IPS-18a (cell line): ENCODE results near the gene IDI1.

Experiments
- H3K27ac ChIP-seq: one replicate; pipeline ENCODE4 v1.5.1; 2013; ENCODE audit warnings: low read length
- H3K27me3 ChIP-seq: one replicate; pipeline ENCODE4 v1.6.1; 2013; ENCODE audit warnings: mild to moderate bottlenecking, low read length; ENCODE audit not compliant: control insufficient read depth, insufficient read depth
- H3K36me3 ChIP-seq: one replicate; pipeline ENCODE4 v1.6.1; 2013; ENCODE audit warnings: low read depth, low read length; ENCODE audit not compliant: control insufficient read depth
- H3K4me1 ChIP-seq: one replicate; pipeline ENCODE4 v1.6.1; 2013; ENCODE audit warnings: low read depth, low read length; ENCODE audit not compliant: control insufficient read depth
- H3K4me3 ChIP-seq: one replicate; pipeline ENCODE4 v1.5.1; 2013; ENCODE audit warnings: low read length
- H3K9ac ChIP-seq: one replicate; pipeline ENCODE4 v1.6.1; 2013; ENCODE audit warnings: mild to moderate bottlenecking, low read length, moderate library complexity
- H3K9me3 ChIP-seq: one replicate; pipeline ENCODE4 v1.6.1; 2013; ENCODE audit warnings: low read depth, low read length; ENCODE audit not compliant: control insufficient read depth

Gene IDI1

DNA sequence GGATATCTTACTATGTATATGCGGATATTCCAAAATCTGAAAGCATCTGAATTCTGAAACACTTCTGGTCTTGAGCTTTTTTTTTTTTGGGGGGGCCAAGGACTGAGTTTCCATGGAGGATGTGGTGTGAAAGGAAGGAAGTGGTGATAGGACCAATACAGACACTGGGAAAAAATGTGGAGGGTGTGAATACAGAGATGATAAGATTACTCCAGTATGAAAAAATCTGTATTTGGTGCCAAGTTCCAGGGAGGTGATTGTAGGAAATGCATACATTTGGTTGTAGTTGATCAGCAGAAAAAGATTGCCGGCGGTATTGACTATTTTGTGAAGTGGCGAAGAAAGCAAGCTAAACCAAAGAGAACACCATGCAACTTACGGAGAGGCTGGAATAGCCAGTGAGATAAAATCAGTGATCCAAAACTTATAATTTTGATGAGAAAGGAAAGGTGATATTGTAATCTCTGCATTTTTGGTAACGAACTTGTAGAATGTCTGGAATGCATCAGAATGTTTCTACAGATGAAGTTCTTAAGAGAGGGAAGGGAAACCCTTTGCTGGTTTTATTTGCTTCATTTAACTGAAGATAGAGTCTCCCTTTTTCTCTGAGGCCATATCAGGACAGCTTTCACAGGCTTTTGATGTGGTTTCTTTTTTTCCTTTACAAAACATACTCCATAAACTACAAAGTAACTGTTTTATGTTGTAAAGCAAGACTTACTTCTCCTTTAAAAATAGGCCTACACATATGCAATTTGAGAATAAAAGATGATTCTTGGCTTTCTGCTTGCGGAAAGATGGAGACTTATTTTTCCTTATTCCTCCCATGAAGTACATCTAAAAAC is 13.2 kb upstream of the IDI1 start:
- Histone ChIP-seq H3K4me1 (peaks cover 4% of the 10 kb centered on the region), H3K27ac (no peak overlapping the region), H3K9ac (no peak overlapping the region), H3K27me3 (no peaks in the 10 kb centered on the region), H3K36me3 (no peaks in the 10 kb centered on the region), H3K9me3 (no peaks in the 10 kb centered on the region), H3K4me3 (no peak overlapping the region)

DNA sequence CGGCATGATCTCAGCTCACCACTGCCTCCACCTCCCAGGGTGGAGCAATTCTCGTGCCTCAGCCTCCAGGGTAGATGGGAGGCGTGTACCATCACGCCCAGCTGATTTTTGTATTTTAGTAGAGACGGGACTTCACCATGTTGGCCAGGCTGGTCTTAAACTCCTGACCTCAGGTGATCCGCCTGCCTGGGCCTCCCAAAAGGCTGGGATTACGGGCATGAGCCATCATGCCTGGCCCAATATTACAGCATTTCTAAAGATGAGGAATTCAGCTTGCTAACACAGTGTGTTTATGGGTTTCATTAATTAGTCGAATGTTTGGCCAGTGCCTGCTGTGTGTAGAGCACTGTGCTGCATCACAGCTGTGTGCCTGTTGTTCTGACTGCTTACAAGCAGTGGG is 11.0 kb upstream of the IDI1 start:
- no peak overlapping the region for H3K4me3 ChIP-seq
- H3K27ac ChIP-seq, result no peak overlapping the region
- no peak overlapping the region for H3K9ac ChIP-seq
- H3K4me1 ChIP-seq, result peaks cover 4% of the 10 kb centered on the region
- H3K27me3 ChIP-seq, result no peaks in the 10 kb centered on the region
- H3K36me3 ChIP-seq, result no peaks in the 10 kb centered on the region
- no peaks in the 10 kb centered on the region for H3K9me3 ChIP-seq

DNA sequence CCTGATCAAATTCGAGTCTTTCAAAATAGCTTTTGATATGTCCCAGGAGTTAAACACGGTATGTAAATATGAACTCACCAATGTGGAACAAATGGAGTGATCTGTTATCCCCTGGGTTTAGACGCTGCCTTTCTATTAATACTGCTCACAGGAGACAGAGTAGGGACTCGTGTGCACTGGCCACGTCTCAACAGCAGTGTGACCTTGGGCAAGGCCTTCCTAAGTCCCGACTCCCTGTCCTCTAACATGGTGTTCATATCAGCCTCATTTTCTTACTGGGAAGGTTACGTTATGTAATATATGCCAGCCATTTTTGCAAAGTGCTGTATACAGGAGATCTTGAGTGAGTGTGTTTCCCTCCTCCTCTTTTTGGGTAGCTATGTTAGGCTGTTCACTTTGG is 9.1 kb upstream of the IDI1 start:
- Histone ChIP-seq H3K4me1 (peaks cover 4% of the 10 kb centered on the region), H3K27ac (no peak overlapping the region), H3K4me3 (peak overlapping the region; percentile 97), H3K9me3 (no peaks in the 10 kb centered on the region), H3K27me3 (no peaks in the 10 kb centered on the region), H3K36me3 (peaks cover 13% of the 10 kb centered on the region), H3K9ac (no peak overlapping the region)

DNA sequence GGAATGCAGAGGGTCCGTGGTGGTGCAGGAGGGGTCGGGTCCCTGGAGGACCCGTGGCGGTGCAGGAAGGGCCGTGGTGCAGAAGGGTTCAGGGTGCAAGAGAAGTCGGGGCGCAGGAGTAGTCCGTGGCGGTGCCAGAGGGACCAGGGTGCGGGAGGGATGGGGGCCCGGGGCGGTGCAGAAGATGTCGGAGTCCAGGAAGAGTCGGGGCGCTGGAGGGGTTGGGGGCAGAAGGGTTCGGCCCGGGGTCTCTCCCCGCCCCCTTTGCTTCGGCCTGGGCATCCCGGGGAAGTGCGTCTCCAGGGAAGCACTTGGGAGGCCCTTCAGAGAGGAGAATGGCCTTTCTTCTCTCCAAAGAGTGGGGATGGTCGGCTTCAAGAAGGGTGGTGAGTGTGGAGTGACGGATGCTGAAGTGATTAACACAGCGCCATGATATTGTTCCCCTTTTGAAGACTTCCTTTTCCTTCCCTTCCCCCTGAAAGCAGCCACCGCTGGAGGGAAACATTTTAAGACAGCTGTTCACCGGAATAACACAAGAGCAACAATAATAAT is 8.3 kb upstream of the IDI1 start:
- Histone ChIP-seq H3K36me3 (peaks cover 21% of the 10 kb centered on the region), H3K4me3 (peak overlapping the region; percentile 97), H3K9ac (peak overlapping the region; percentile 39), H3K27ac (no peak overlapping the region), H3K4me1 (peaks cover 4% of the 10 kb centered on the region), H3K27me3 (no peaks in the 10 kb centered on the region), H3K9me3 (no peaks in the 10 kb centered on the region)

DNA sequence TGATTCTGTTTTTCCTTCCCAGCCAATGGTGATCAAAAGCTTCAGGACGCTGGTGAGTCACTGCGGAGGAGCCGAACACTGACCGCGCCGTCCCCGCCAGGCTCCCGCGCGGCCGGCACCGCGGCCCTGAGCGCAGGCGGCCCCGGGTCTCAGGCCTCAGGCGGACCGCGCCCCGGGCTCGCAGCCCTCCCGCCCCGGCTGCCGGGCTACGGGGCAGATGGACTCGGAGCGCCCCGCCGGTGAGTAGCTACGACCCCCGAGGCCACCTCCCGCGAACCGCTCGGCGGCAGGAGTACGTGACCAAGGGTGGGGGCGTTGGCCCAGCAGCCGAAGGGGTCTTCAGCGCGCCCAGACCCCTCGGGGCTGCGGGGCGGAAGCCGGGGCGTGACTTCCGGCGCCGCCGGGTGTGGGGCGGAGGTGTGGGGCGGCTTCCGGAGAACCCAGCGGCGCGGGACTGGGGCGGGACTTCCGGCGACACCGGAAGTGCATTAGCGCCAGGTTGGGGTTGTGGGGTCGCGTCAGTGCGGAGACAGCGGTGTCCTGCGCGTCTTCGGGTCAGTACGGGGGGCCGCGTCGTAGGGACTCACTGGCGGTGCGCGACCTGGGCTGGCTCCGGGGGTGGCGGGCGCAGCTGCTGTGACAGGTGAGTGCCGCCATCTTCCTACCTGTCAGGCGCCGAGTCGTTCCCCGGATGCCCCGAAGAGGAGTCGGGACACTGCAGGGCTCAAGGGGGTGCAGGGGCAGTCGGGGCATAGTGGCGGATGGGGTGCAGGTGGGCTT is 7.6 kb upstream of the IDI1 start, which contains the start of gene WDR37:
WDR37 (plus strand) TSS at position 60 of the 780 bp plus-strand sequence. CDS start 15,771 bp downstream, outside the sequence.
- H3K4me1 ChIP-seq, result peaks cover 4% of the 10 kb centered on the region
- H3K27ac ChIP-seq, result peak within 1 kb of the TSS; percentile 87
- peaks cover 23% of the 10 kb centered on the region for H3K36me3 ChIP-seq
- H3K9ac ChIP-seq, result peak within 1 kb of the TSS; percentile 91
- H3K9me3 ChIP-seq, result no peaks in the 10 kb centered on the region
- peak within 1 kb of the TSS; percentile 97 for H3K4me3 ChIP-seq
- no peaks in the 10 kb centered on the region for H3K27me3 ChIP-seq

DNA sequence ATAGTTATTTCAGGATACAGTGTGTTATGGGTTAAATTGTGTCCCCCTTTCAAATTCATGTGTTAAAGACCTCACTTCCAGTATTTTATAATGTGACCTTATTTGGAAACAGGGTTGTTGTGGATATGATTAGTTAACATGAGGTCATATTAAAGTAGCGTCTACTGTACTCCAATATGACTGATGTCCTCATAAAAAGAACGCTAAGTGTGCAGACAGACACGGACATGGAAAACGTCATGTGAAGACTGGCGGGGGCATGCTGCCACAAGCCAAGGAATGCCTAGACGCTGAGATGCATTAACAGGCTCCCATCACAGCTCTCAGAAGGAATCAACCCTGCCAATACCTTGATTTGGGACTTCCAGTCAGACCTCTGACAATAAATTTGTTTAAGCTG is 5.8 kb upstream of the IDI1 start:
- H3K4me1 ChIP-seq, result peaks cover 12% of the 10 kb centered on the region
- no peak overlapping the region for H3K9ac ChIP-seq
- peak overlapping the region; percentile 97 for H3K4me3 ChIP-seq
- no peaks in the 10 kb centered on the region for H3K9me3 ChIP-seq
- no peak overlapping the region for H3K27ac ChIP-seq
- H3K27me3 ChIP-seq, result no peaks in the 10 kb centered on the region
- peaks cover 30% of the 10 kb centered on the region for H3K36me3 ChIP-seq

DNA sequence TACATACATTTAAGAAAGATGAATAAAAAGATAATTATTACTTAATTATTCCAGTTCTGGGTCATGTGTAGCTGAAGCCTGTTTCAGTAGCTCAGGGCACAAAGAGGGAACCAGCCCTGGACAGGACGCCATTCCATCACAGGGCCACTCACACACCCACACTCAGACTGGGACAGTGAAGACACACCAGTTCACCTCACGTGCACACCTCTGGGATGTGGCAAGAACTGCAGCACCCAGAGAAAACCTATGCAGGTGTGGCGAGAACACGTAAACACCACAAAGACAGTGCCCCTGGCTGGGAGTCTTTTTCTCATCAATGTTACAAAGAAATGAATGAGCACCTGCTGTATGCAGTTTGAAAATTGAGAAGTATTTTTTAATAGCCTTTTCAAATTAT is 1.6 kb upstream of the IDI1 start:
- Histone ChIP-seq H3K36me3 (peaks cover 30% of the 10 kb centered on the region), H3K27ac (no peak overlapping the region), H3K27me3 (no peaks in the 10 kb centered on the region), H3K4me1 (peaks cover 8% of the 10 kb centered on the region), H3K4me3 (peak overlapping the region; percentile 99), H3K9me3 (no peaks in the 10 kb centered on the region), H3K9ac (peak overlapping the region; percentile 85)

DNA sequence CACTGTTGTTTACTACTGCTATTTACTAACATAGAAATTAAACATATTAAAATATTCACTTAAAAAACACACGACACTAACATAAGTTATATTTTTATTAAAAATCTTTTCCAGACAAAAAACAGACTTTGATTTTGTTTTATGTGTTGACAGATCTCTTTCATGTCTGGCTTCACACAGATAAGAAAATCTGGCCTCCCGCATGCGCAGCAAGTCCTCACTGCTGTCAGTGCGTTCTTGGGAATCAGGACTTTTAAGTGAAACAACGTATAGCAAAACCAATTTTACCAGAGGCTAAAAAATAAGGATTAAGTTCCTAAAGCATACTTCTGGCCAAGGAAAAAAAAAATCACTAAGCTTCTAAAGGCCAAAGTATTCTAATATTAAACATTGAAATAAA is 1.2 kb upstream of the IDI1 start:
- no peak overlapping the region for H3K27ac ChIP-seq
- H3K4me1 ChIP-seq, result peaks cover 8% of the 10 kb centered on the region
- peak overlapping the region; percentile 99 for H3K4me3 ChIP-seq
- no peaks in the 10 kb centered on the region for H3K27me3 ChIP-seq
- H3K36me3 ChIP-seq, result peaks cover 30% of the 10 kb centered on the region
- peak overlapping the region; percentile 85 for H3K9ac ChIP-seq
- H3K9me3 ChIP-seq, result no peaks in the 10 kb centered on the region

DNA sequence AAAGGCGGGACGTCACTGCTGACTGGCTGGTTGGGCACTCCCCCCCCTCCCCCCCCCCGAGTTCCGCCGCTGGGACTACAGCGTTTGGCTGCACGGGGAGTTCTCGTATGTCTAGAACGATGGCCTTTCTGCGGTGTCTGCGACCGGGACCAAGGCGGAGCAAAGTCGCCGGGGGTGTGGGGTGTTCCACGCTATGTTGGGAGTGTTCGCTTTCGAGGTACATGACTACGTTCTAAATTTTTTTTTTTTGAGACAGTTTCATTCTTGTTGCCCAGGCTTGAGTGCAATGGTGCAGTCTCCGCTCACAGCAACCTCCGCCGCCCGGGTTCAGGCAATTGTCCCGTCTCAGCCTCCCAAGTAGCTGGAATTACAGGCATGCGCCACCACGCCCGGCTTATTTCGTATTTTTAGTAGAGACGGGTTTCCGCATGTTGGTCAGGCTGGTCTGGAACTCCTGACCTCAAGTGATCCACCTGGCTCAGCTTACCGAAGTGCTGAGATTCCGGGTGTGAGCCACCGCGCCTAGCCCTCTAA is 573 bp upstream of the IDI1 start:
- no peaks in the 10 kb centered on the region for H3K27me3 ChIP-seq
- peak overlapping the region; percentile 59 for H3K27ac ChIP-seq
- peaks cover 35% of the 10 kb centered on the region for H3K36me3 ChIP-seq
- H3K4me3 ChIP-seq, result peak overlapping the region; percentile 99
- H3K4me1 ChIP-seq, result peaks cover 8% of the 10 kb centered on the region
- no peaks in the 10 kb centered on the region for H3K9me3 ChIP-seq
- peak overlapping the region; percentile 85 for H3K9ac ChIP-seq

DNA sequence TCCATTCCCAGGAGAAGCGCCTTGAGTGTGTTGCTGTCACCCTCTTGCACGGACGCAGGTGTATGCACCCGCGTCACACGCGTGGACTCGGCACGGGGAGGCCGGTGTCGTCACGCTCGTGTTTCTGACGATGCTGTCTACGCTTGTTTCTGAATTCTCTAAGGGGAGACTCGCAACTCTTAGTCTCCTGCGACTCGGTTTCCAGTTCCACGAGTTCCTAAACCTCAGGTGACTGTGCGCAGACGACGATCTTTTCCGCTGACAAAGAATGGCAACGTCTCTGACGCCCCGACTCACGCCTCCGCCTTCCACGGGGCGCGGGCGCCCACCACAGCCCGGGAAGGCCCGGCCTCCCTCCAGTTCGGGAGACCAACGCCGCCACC is 579 bp downstream of the IDI1 start:
- Histone ChIP-seq H3K4me1 (peaks cover 8% of the 10 kb centered on the region), H3K27me3 (no peaks in the 10 kb centered on the region), H3K36me3 (peaks cover 35% of the 10 kb centered on the region), H3K9me3 (no peaks in the 10 kb centered on the region), H3K9ac (peak overlapping the region; percentile 85), H3K27ac (peak overlapping the region; percentile 76), H3K4me3 (peak overlapping the region; percentile 99)

DNA sequence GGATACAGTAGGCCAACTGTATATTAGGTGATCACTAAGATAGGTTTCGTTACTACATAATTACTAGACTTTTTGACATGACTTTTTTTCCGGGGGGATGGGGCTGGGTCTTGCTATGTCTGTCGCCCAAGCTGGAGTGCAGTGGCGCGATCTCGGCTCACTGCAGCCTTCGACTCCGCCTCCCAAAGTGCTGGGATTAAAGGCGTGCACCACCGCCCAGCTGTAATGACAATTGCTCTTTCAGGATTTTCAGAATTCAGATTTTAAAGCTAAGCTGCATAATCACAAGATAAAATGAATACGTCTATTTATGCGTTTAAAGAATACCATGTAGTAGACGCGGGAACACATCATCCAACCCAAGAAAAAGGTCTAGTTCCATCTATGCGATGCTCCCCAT is 982 bp downstream of the IDI1 start:
- Histone ChIP-seq H3K9me3 (no peaks in the 10 kb centered on the region), H3K27me3 (no peaks in the 10 kb centered on the region), H3K36me3 (peaks cover 35% of the 10 kb centered on the region), H3K27ac (peak overlapping the region; percentile 76), H3K4me3 (peak overlapping the region; percentile 99), H3K4me1 (peaks cover 8% of the 10 kb centered on the region), H3K9ac (peak overlapping the region; percentile 85)
